Measurements from ENCODE around the gene FOLR1. TPM values are rescaled to one million over a fixed set of nuclear protein-coding genes. Genes with fewer than 3 reads are reported as not detected.
"Not testable (repeated sequence)": the region's sequence is repeated elsewhere in the genome, so short reads cannot be mapped to it uniquely, and the experiment has no call there.

Gene FOLR1
- total and polyA plus RNA-seq, 2 of the 4 experiments (the other 2 are of a cell fraction), result 0.24 TPM; not detected in 1

DNA sequence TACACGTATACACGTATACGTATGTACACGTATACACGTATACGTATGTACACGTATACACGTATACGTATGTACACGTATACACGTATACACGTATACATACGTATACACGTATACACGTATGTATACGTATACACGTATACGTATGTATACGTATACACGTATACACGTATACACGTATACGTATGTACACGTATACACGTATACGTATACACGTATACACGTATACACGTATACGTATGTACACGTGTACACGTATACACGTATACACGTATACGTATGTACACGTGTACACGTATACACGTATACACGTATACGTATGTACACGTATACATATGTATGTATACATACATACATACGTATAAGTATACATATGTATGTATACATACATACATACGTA lies 9.5 kb downstream of the FOLR1 start:
- ATAC-seq (ENCODE audit: low read depth); POLR2A ChIA-PET (ENCODE audit: unreplicated experiment); H2BK5ac ChIP-seq (ENCODE audit: low read depth, low read length, poor library complexity, severe bottlenecking); H4K5ac ChIP-seq (ENCODE audit: low read depth, low read length); H3K9me3 ChIP-seq (ENCODE audit: control insufficient read depth, insufficient read depth, low read length); H3K14ac ChIP-seq (replicated peaks; ENCODE audit: low read depth, low read length); H3K56ac ChIP-seq (ENCODE audit: extremely low read depth, insufficient read depth, low read length); H4K8ac ChIP-seq (ENCODE audit: low read depth in 2 of 2, low read length in 2 of 2); H4K91ac ChIP-seq (ENCODE audit: insufficient read depth, low read depth, low read length); H2BK15ac ChIP-seq (ENCODE audit: low read depth, low read length); H4K20me1 ChIP-seq (ENCODE audit: insufficient read depth, low read length); H3K18ac ChIP-seq (ENCODE audit: low read depth, low read length); BruUV-seq (replicated peaks); H3K9ac ChIP-seq (ENCODE audit: low read depth, low read length); H3K36me3 ChIP-seq (ENCODE audit: control insufficient read depth, insufficient read depth, low read length); H3K4me2 ChIP-seq (ENCODE audit: low read depth, low read length); H3K79me1 ChIP-seq (ENCODE audit: low read depth in 1 of 2, low read length in 2 of 2); H3K27ac ChIP-seq (ENCODE audit: insufficient read depth, low read length); CTCF ChIA-PET; H3K27me3 ChIP-seq (ENCODE audit: control insufficient read depth, insufficient read depth, low read length); H3K4me1 ChIP-seq (ENCODE audit: control insufficient read depth, insufficient read depth, low read length); H3K4me3 ChIP-seq (ENCODE audit: insufficient read depth, low read depth, low read length); dilution Hi-C loops (cut with HindIII; ENCODE audit: low sequenced_read_pairs, unreplicated experiment); H3K9me1 ChIP-seq (ENCODE audit: insufficient read depth, low read length); H2BK120ac ChIP-seq (ENCODE audit: low read depth, low read length); H2AK5ac ChIP-seq (ENCODE audit: low read depth, low read length); H2BK20ac ChIP-seq (ENCODE audit: low read depth, low read length); H3K23ac ChIP-seq (ENCODE audit: low read depth, low read length); intact Hi-C loops (cut with micrococcal nuclease); in situ Hi-C loops (cut with MboI; ENCODE audit: low sequenced_read_pairs); H3K4ac ChIP-seq (ENCODE audit: low read depth, low read length); H2AFZ ChIP-seq (replicated peaks; ENCODE audit: low read length, poor library complexity); DNase-seq; H2AK9ac ChIP-seq (replicated peaks; ENCODE audit: low read depth, low read length, poor library complexity): not testable (repeated sequence)
- WGBS, 2 experiments (ENCODE audit: extremely low coverage in 2 of 2, insufficient read length in 1 of 2), result 92% methylated on average over 32 of the region's 43 CpGs; no CpG with 5 or more reads in 1 of the 2 experiments

Measured in IMR-90 (cell line).